GM12892 (cell line): Measurements from ENCODE around the gene TRIM14.

Source experiments
- POLR2A ChIP-seq: IDR thresholded peaks from 2 replicates; pipeline ENCODE4 v1.6.1; 2011; ENCODE audit warnings: low read depth, low read length, control low read depth
- POLR2AphosphoS5 ChIP-seq: IDR thresholded peaks from 2 replicates; pipeline ENCODE4 v1.6.1; 2011; ENCODE audit warnings: low read depth, low read length, control low read depth

DNA sequence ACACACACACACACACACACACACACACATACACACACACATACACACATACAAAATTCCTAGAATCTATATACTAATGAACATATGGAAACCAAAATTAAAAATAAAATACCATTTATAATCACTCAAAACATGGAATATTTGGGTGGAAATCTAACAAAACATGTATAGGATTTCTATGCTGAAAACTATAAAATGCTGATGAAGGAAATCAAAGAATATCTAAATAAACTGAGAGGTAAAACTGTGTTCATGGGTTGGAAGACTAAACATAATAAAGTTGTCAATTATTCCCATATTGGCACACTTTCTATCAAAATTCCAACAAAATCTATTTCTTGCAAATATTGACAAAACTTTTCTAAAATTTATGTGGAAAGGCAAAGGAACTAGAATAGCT, 87.9 kb downstream of the TRIM14 start:
- TF ChIP-seq POLR2A (no peak), POLR2AphosphoS5 (no peak)
